GM12873 (cell line): Measurements from ENCODE around the gene NCDN.

Experiments
- TF ChIP-seq, protein P1 (sequence below): IDR thresholded peaks from 2 replicates; pipeline ENCODE4 v1.5.1; 2012; ENCODE audit warnings: low read depth, mild to moderate bottlenecking, moderate library complexity, low read length, control low read depth; ENCODE audit not compliant: insufficient read depth; ENCODE audit errors: missing control alignments

Gene NCDN

DNA sequence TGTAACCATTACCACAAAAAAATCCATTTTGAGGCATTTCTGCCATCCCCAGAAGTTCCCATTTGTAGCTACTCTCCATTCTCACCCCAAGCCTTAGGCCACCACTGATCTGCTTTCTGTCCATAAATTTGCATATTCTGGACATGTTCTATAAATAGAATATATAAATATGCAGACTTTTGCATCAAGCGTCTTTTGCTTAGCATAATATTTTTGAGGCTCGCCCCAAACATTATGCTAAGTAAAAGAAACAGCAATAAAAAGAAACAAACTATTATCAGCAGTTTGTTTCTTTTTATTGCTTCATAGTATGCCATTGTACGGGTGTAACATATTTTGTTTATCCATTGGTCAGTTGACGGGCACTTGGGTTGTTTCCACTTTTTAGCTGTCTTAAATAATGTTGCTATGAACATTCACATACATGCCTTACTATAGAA, 23.4 kb downstream of the NCDN start:
- TF ChIP-seq, protein P1, sequence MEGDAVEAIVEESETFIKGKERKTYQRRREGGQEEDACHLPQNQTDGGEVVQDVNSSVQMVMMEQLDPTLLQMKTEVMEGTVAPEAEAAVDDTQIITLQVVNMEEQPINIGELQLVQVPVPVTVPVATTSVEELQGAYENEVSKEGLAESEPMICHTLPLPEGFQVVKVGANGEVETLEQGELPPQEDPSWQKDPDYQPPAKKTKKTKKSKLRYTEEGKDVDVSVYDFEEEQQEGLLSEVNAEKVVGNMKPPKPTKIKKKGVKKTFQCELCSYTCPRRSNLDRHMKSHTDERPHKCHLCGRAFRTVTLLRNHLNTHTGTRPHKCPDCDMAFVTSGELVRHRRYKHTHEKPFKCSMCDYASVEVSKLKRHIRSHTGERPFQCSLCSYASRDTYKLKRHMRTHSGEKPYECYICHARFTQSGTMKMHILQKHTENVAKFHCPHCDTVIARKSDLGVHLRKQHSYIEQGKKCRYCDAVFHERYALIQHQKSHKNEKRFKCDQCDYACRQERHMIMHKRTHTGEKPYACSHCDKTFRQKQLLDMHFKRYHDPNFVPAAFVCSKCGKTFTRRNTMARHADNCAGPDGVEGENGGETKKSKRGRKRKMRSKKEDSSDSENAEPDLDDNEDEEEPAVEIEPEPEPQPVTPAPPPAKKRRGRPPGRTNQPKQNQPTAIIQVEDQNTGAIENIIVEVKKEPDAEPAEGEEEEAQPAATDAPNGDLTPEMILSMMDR = no peak

GRCh38 chr1:35585281-35585680, 27.7 kb downstream of the NCDN start:
- TF ChIP-seq, protein P1 = no peak

DNA sequence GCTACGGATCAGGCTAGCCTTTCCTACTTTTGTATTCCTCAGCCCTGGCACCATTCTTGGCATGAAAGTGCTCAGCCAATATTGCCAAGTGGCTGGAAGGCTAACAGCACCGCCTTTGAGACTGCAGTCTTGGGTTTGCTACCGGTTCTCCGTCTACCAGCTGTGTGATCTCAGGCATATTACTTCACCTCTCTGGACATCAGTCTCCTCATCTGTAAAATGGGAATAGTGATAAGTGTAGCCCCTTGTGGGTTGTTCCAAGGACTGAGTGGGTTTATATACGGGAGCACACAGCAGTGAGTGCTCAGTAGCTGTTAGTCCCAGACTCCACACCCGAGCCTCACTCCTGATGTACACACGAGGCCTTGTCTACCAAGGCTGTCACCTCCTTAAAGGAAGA, 29.2 kb downstream of the NCDN start:
- TF ChIP-seq, protein P1 = no peak

DNA sequence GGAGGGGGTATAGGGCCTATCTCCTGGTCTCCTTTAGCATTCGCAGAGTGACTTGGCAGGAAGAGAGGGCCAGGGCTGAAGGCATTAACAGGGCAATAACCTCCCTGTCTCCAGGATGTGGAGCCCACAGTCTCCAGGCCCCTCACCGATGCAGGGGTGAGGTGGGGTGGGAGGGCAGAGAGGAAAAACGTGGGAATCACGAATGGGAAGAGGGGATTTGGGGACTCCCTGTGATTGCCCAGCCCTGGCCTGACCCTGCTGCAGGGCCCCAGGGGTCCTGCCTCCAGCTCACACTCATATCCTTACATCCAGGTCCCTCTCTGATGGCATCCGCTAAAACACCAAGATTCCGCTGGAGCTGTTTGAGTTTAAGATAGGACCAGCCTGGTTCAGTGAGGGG, 30.1 kb downstream of the NCDN start:
- TF ChIP-seq, protein P1 = no peak

DNA sequence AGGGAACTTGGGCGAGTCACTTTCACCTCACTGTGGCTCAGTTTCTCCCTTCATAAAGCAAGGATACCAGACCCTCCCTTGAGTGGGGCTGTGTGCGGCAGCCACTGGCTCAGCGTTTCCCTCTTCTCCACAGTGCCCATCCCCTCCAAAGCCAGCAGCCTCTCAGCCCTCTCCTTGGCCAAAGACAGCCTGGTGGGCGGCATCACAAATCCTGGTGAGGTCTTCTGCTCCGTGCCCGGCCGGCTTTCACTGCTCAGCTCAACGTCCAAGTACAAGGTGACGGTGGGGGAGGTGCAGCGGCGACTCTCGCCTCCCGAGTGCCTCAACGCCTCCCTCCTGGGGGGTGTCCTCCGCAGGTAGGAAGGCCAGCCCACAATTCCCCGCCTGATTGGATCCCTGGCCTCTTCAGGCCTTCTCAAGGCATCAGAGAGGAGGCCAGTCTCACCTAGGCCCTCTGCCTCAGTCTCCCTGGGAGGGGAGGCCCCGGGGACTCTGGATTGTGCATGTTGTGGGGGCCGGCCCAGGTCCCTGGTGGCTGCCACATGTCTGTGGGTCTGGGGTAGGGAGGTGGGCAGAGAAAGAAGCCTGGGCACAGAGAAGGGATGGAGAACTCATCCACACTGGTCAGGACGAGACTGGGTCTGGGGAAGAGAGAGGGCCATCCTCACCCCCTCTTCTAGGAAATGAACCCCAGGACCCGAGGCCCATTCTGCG, 30.8 kb downstream of the NCDN start:
- TF ChIP-seq, protein P1 = no peak

- TF ChIP-seq, protein P1 = no peak
Observed at GRCh38 chr1:35589516-35590427, 32.2 kb downstream of the NCDN start.

DNA sequence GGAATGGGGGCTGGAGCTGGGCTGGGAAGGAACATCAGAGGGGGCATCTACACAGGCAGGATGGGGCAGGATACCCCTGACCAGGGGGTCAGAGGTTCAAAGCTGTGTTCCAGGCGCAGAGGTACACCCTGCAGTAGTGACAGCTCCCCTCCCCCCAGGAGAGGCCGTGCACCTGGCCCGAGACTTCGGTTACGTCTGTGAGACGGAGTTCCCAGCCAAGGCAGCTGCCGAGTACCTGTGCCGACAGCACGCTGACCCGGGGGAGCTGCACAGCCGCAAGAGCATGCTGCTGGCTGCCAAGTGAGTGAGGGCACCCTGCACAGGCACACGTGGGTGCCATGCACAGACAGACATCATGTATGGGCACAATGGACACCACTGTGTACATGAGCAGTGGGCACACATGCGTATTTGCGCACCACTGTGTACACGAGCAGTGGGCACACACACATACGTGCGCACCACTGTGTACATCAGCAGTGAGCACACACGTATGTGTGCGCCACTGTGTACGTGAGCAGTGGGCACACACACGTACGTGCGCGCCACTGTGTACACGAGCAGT, 33.0 kb downstream of the NCDN start:
- TF ChIP-seq, protein P1 = no peak
